NK-92 (cell line): Measurements from ENCODE around the gene IL1RAPL2.
"Not testable (repeated sequence)": the region's sequence is repeated elsewhere in the genome, so short reads cannot be mapped to it uniquely, and the experiment has no call there.

Source experiments
- DNase-seq: peaks from one replicate; lab custom pipeline; 2025; ENCODE audit not compliant: unreplicated experiment; lab: John Stamatoyannopoulos, UW

The IL1RAPL2 gene

GRCh38 chrX:105134273-105134672 is 568.3 kb downstream of the IL1RAPL2 start:
- no peak for DNase-seq

- DNase-seq = no peak
Observed at GRCh38 chrX:105136786-105137185, 570.8 kb downstream of the IL1RAPL2 start.

GRCh38 chrX:105150036-105150435 is 584.0 kb downstream of the IL1RAPL2 start:
- no peak for DNase-seq

GRCh38 chrX:105150557-105150956 is 584.6 kb downstream of the IL1RAPL2 start:
- DNase-seq = no peak

GRCh38 chrX:105167233-105167632 is 601.2 kb downstream of the IL1RAPL2 start:
- DNase-seq = no peak

- no peak for DNase-seq
Observed at GRCh38 chrX:105168577-105168976, 602.6 kb downstream of the IL1RAPL2 start.

GRCh38 chrX:105173071-105173470 is 607.1 kb downstream of the IL1RAPL2 start:
- no peak for DNase-seq

GRCh38 chrX:105179644-105180043 is 613.6 kb downstream of the IL1RAPL2 start:
- no peak for DNase-seq

- DNase-seq = no peak
Observed at GRCh38 chrX:105189093-105189492, 623.1 kb downstream of the IL1RAPL2 start.

- no peak for DNase-seq
Observed at GRCh38 chrX:105190252-105190853, 624.4 kb downstream of the IL1RAPL2 start.

- no peak for DNase-seq
Observed at GRCh38 chrX:105191878-105192277, 625.9 kb downstream of the IL1RAPL2 start.

GRCh38 chrX:105209406-105209805 is 643.4 kb downstream of the IL1RAPL2 start:
- DNase-seq = no peak

GRCh38 chrX:105210258-105210657 is 644.3 kb downstream of the IL1RAPL2 start:
- DNase-seq = no peak

- DNase-seq = no peak
Observed at GRCh38 chrX:105211066-105211575, 645.1 kb downstream of the IL1RAPL2 start.

GRCh38 chrX:105219454-105220401 is 653.7 kb downstream of the IL1RAPL2 start:
- no peak for DNase-seq

GRCh38 chrX:105220636-105221035 is 654.6 kb downstream of the IL1RAPL2 start, which contains the start of gene TEX13A:
Gene TEX13A, minus strand, starts transcription at chrX:105220694. Its CDS starts 297 bp downstream, at chrX:105220397.
- DNase-seq = no peak

GRCh38 chrX:105221374-105221773 is 655.4 kb downstream of the IL1RAPL2 start:
- DNase-seq = no peak

GRCh38 chrX:105226499-105226898 is 660.5 kb downstream of the IL1RAPL2 start:
- DNase-seq = no peak

GRCh38 chrX:105228602-105229001 is 662.6 kb downstream of the IL1RAPL2 start:
- no peak for DNase-seq

GRCh38 chrX:105229146-105229545 is 663.1 kb downstream of the IL1RAPL2 start:
- no peak for DNase-seq

GRCh38 chrX:105237407-105237806 is 671.4 kb downstream of the IL1RAPL2 start:
- not testable (repeated sequence) for DNase-seq

GRCh38 chrX:105241056-105241455 is 675.1 kb downstream of the IL1RAPL2 start:
- DNase-seq = no peak
